Measurements from ENCODE around the gene ST6GALNAC6.
"Not testable (repeated sequence)": the region's sequence is repeated elsewhere in the genome, so short reads cannot be mapped to it uniquely, and the experiment has no call there.

The ST6GALNAC6 gene

GRCh38 chr9:127850286-127850830 is 49.0 kb downstream of the ST6GALNAC6 start:
- Histone ChIP-seq H3K27me3 (peaks cover 15% of the 10 kb centered on the region), H3K27ac (no peak overlapping the region), H3K4me3 (ENCODE audit: low read depth in 1 of 2, low read length in 1 of 2) (no peak overlapping the region), H3K36me3 (no peaks in the 10 kb centered on the region), H3K4me1 (ENCODE audit: control insufficient read depth in 1 of 2, insufficient read depth in 1 of 2, low read depth in 1 of 2, low read length in 1 of 2) (peaks cover 12 to 13% of the 10 kb centered on the region in 2 experiments), H3K9me3 (no peaks in the 10 kb centered on the region)
- TF ChIP-seq CTCF (IDR thresholded peaks at IDR 0.05) = no peak

GRCh38 chr9:127848756-127849504 is 50.5 kb downstream of the ST6GALNAC6 start:
- H3K36me3 ChIP-seq = no peaks in the 10 kb centered on the region
- TF ChIP-seq CTCF (IDR thresholded peaks at IDR 0.05) = no peak

GRCh38 chr9:127847833-127848755 is 51.3 kb downstream of the ST6GALNAC6 start:
- Histone ChIP-seq H3K27ac (no peak overlapping the region), H3K4me3 (ENCODE audit: low read depth in 1 of 2, low read length in 1 of 2) (no peak overlapping the region), H3K36me3 (no peaks in the 10 kb centered on the region), H3K4me1 (ENCODE audit: control insufficient read depth in 1 of 2, insufficient read depth in 1 of 2, low read depth in 1 of 2, low read length in 1 of 2) (no peaks in the 10 kb centered on the region), H3K27me3 (no peaks in the 10 kb centered on the region), H3K9me3 (no peaks in the 10 kb centered on the region)
- no peak for TF ChIP-seq CTCF (IDR thresholded peaks at IDR 0.05)

More at GRCh38 chr9:127848756-127849504, 50.5 kb downstream of the ST6GALNAC6 start:
- Histone ChIP-seq H3K4me1 (ENCODE audit: control insufficient read depth in 1 of 2, insufficient read depth in 1 of 2, low read depth in 1 of 2, low read length in 1 of 2) (peaks cover 2 to 4% of the 10 kb centered on the region in 2 experiments), H3K27me3 (peaks cover 4% of the 10 kb centered on the region), H3K27ac (no peak overlapping the region), H3K4me3 (ENCODE audit: low read depth in 1 of 2, low read length in 1 of 2) (no peak overlapping the region), H3K9me3 (no peaks in the 10 kb centered on the region)

GRCh38 chr9:127847178-127847510 is 52.3 kb downstream of the ST6GALNAC6 start:
- Histone ChIP-seq H3K27ac (no peak overlapping the region), H3K9me3 (no peaks in the 10 kb centered on the region), H3K36me3 (no peaks in the 10 kb centered on the region), H3K4me1 (ENCODE audit: control insufficient read depth in 1 of 2, insufficient read depth in 1 of 2, low read depth in 1 of 2, low read length in 1 of 2) (no peaks in the 10 kb centered on the region), H3K4me3 (ENCODE audit: low read depth in 1 of 2, low read length in 1 of 2) (no peak overlapping the region), H3K27me3 (no peaks in the 10 kb centered on the region)
- no peak for TF ChIP-seq CTCF (IDR thresholded peaks at IDR 0.05)

- Histone ChIP-seq H3K27me3 (no peaks in the 10 kb centered on the region), H3K4me1 (ENCODE audit: control insufficient read depth in 1 of 2, insufficient read depth in 1 of 2, low read depth in 1 of 2, low read length in 1 of 2) (no peaks in the 10 kb centered on the region), H3K27ac (no peak overlapping the region), H3K4me3 (ENCODE audit: low read depth in 1 of 2, low read length in 1 of 2) (no peak overlapping the region), H3K9me3 (no peaks in the 10 kb centered on the region), H3K36me3 (no peaks in the 10 kb centered on the region)
- TF ChIP-seq CTCF (IDR thresholded peaks at IDR 0.05) = no peak
These were observed 52.8 kb downstream of the ST6GALNAC6 start for GRCh38 chr9:127846443-127847177.

- H3K27me3 ChIP-seq; H3K9me3 ChIP-seq; H3K36me3 ChIP-seq; H3K4me1 ChIP-seq (ENCODE audit: control insufficient read depth in 1 of 2, insufficient read depth in 1 of 2, low read depth in 1 of 2, low read length in 1 of 2); H3K27ac ChIP-seq; H3K4me3 ChIP-seq (ENCODE audit: low read depth in 1 of 2, low read length in 1 of 2): not testable (repeated sequence)
These were observed 53.8 kb downstream of the ST6GALNAC6 start for GRCh38 chr9:127845619-127846018.

All from neutrophil (primary cell).